ENCODE data around the gene CXorf49.
"Not testable (repeated sequence)": the region's sequence is repeated elsewhere in the genome, so short reads cannot be mapped to it uniquely, and the experiment has no call there.

The CXorf49 gene

GRCh38 chrX:71718185-71718584, at the start of gene CXorf49:
Gene CXorf49 (minus strand): TSS chrX:71718285. CDS start chrX:71718151, 134 bp downstream.
- DNase-seq, result not testable (repeated sequence)

- DNase-seq, result not testable (repeated sequence)
Measured at GRCh38 chrX:71767134-71767533, 49.0 kb upstream of the CXorf49 start.

- not testable (repeated sequence) for DNase-seq
Measured at GRCh38 chrX:71765613-71766012, 47.5 kb upstream of the CXorf49 start.

GRCh38 chrX:71764832-71765231, 46.7 kb upstream of the CXorf49 start:
- DNase-seq, result not testable (repeated sequence)

- not testable (repeated sequence) for DNase-seq
Measured at GRCh38 chrX:71763049-71763448, 45.0 kb upstream of the CXorf49 start, which contains the start of gene CXorf49B. Gene CXorf49B (plus strand): TSS chrX:71763349. CDS start chrX:71763424, 75 bp downstream.

- not testable (repeated sequence) for DNase-seq
Measured at GRCh38 chrX:71760688-71761281, 42.7 kb upstream of the CXorf49 start.

GRCh38 chrX:71720289-71720886, 2.3 kb upstream of the CXorf49 start:
- DNase-seq, result not testable (repeated sequence)

- DNase-seq, result not testable (repeated sequence)
Measured at GRCh38 chrX:71719195-71719594, 1.1 kb upstream of the CXorf49 start.

GRCh38 chrX:71716323-71716722, 1.8 kb downstream of the CXorf49 start:
- not testable (repeated sequence) for DNase-seq

GRCh38 chrX:71715551-71715950, 2.5 kb downstream of the CXorf49 start:
- not testable (repeated sequence) for DNase-seq

GRCh38 chrX:71714064-71714463, 4.0 kb downstream of the CXorf49 start:
- DNase-seq, result not testable (repeated sequence)

GRCh38 chrX:71702853-71703252, 15.2 kb downstream of the CXorf49 start:
- DNase-seq, result not testable (repeated sequence)

- DNase-seq, result not testable (repeated sequence)
Measured at GRCh38 chrX:71699023-71699344, 19.1 kb downstream of the CXorf49 start.

- not testable (repeated sequence) for DNase-seq
Measured at GRCh38 chrX:71698299-71699022, 19.6 kb downstream of the CXorf49 start.

- not testable (repeated sequence) for DNase-seq
Measured at GRCh38 chrX:71697466-71698298, 20.4 kb downstream of the CXorf49 start.

- DNase-seq, result not testable (repeated sequence)
Measured at GRCh38 chrX:71696641-71697465, 21.2 kb downstream of the CXorf49 start.

GRCh38 chrX:71679575-71680207, 38.4 kb downstream of the CXorf49 start:
- DNase-seq, result no peak

GRCh38 chrX:71677195-71677594, 40.9 kb downstream of the CXorf49 start:
- DNase-seq, result not testable (repeated sequence)

GRCh38 chrX:71676068-71676795, 41.9 kb downstream of the CXorf49 start:
- not testable (repeated sequence) for DNase-seq

GRCh38 chrX:71675636-71676035, 42.4 kb downstream of the CXorf49 start:
- DNase-seq, result not testable (repeated sequence)

GRCh38 chrX:71671938-71672337, 46.1 kb downstream of the CXorf49 start:
- no peak for DNase-seq
